ENCODE results near the gene ITGA2B.
"Not testable (repeated sequence)": the region's sequence is repeated elsewhere in the genome, so short reads cannot be mapped to it uniquely, and the experiment has no call there.

Gene ITGA2B

DNA sequence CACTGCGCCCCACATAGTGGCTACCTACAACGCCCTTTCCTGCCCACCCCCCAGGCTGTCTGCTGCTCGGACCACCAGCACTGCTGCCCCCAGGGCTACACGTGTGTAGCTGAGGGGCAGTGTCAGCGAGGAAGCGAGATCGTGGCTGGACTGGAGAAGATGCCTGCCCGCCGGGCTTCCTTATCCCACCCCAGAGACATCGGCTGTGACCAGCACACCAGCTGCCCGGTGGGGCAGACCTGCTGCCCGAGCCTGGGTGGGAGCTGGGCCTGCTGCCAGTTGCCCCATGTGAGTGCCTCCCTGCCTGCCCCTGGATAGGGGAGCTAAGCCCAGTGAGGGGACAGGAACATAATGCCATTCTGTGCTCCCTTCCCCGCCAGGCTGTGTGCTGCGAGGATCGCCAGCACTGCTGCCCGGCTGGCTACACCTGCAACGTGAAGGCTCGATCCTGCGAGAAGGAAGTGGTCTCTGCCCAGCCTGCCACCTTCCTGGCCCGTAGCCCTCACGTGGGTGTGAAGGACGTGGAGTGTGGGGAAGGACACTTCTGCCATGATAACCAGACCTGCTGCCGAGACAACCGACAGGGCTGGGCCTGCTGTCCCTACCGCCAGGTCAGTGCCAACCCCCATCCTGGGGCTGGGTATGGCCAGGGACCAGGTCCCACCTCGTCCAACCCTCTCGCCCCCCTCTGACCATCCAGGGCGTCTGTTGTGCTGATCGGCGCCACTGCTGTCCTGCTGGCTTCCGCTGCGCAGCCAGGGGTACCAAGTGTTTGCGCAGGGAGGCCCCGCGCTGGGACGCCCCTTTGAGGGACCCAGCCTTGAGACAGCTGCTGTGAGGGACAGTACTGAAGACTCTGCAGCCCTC, 37.3 kb downstream of the ITGA2B start:
- peak; percentile 38 for DNase-seq

DNA sequence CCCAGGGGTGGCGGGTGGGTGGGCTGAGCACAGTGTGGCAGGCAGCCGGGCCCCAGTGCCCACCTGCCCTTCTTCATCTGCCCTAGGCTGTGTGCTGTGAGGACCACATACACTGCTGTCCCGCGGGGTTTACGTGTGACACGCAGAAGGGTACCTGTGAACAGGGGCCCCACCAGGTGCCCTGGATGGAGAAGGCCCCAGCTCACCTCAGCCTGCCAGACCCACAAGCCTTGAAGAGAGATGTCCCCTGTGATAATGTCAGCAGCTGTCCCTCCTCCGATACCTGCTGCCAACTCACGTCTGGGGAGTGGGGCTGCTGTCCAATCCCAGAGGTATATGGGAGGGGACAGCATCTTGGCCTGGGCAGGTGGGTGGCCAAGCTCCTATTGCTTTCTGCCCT, 38.0 kb downstream of the ITGA2B start:
- no peak for DNase-seq

GRCh38 chr17:44350733-44351226, 38.7 kb downstream of the ITGA2B start:
- DNase-seq: peak; percentile 65

DNA sequence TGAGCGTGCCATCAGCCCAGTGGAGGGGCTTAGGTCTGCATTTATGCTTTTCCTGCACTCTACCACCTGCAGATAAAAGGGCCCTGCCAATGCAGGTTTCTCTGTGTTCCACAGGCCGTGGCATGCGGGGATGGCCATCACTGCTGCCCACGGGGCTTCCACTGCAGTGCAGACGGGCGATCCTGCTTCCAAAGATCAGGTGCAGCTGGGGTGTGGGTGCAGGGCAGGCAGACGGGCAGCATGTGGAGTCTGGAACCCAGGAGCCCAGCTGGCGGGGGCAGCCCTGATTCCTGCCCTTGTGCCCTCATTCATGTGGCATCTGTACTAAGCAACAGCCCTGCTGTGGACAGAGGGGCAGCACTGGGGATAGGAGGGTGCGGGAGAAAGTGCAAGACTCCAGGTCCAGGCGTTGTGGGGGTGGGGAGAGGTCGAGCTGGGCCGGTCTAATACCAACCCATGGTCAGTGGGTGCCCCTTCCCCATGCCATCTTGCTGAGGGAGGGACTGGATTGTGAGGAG, 39.8 kb downstream of the ITGA2B start:
- no peak for DNase-seq

GRCh38 chr17:44348988-44349364, 40.5 kb downstream of the ITGA2B start:
- no peak for DNase-seq

DNA sequence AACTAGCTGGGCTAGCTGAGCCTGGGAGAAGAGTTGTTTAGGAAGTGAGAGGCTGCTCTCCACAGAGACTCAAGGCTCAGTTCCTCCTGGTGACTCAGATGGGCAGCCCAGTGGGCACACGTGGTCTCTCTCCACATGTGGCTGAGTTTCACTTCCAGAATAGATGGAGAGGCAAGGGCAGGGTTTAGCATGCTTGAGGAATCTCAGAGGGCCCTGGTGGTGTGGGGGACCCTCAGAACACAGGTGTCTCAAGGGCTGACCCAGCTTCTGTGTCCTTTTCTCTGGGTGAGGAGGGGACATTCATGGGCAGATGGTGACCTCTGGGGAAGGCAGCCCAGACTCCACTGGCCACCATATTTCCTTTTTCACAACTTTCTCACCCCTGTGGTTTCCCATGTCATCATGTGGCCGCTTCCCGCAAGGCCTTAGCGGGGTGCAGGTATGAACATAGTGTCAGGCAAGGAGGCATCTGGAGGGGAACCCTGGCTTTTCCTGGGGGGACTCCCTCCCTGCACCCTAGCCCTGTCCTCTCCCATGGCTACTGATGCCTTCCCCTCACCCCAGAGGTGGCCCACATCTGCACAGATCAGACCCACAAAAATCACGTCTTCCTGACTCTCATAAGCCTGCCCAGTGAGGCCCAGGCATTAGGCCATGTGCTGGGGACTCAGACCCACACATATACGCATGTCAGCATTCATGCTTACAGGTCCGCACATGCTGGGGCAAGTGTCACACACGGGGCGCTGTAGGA, 41.0 kb downstream of the ITGA2B start:
- DNase-seq: no peak

- not testable (repeated sequence) for DNase-seq
These were observed 42.0 kb downstream of the ITGA2B start for GRCh38 chr17:44347206-44348055.

GRCh38 chr17:44346064-44346844, 43.2 kb downstream of the ITGA2B start:
- DNase-seq: no peak

DNA sequence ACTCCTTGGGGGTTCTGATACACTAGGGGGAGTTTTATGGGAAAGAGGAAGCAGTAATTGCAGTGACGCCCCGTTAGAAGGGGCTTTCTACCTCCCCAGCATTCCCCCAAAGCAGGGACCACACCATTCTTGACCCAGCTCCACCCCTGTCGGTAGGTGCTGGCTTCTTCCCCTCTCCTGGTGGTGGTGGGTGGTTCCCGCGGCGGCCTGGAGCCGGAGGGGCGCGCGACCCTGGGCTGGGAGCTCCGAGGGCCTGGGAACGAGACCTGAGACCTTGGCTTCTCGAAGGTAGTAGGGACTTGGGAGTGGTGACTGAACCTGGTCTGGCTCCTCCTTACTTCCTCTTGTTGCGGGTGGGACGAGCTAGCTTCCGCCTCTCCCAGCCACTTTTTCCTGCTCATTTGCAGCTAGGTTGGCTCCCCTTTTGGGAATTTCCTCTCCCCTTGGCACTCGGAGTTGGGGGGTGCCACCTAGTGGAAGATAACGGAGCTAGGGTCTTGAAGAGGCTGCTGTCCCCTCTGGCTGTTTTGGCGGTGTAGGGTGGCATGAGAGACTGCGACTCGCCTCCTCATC, 43.9 kb downstream of the ITGA2B start:
- peak; percentile 65 for DNase-seq

GRCh38 chr17:44344939-44345453, 44.5 kb downstream of the ITGA2B start, which contains the start of gene GRN:
Gene GRN, plus strand, starts transcription at chr17:44345302. Its CDS starts 3,863 bp downstream, at chr17:44349165.
- peak; percentile 98 for DNase-seq

DNA sequence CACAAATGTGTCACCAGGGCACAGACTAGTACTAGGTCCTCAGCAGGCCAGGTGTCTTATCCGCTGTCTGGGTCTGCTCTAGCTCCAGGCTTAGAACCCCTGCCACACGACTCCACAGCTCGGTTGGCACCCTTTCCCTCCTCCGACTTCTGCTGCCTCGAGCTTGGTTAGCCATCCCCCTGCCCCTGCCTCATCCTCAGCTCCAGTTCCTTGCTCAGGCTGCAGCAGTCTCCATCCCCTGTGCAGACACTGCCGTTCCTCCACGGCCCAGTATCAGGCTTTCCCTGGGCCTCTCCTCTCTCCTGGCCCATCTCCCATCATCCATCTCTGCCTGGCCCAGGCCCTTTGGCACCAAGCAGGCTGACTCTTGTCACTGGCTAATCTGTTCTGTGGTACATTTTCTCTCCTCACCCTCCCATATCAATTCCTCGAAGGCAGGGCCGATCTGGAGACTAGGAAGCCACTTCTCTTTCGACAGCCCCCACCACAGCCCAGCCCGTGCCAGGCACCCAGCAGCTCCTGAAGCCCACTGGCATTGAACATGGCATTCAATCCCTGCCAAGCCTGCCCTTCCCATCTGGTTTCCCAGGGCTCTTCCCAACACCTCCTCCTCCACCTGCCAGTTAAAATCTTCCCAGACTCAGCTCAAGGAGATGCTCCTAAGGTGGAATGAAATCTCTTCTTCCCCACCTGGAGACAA, 45.8 kb downstream of the ITGA2B start:
- no peak for DNase-seq

GRCh38 chr17:44340553-44340952, 48.9 kb downstream of the ITGA2B start:
- DNase-seq: not testable (repeated sequence)

GRCh38 chr17:44338702-44339101, 50.7 kb downstream of the ITGA2B start:
- peak; percentile 17 for DNase-seq

DNA sequence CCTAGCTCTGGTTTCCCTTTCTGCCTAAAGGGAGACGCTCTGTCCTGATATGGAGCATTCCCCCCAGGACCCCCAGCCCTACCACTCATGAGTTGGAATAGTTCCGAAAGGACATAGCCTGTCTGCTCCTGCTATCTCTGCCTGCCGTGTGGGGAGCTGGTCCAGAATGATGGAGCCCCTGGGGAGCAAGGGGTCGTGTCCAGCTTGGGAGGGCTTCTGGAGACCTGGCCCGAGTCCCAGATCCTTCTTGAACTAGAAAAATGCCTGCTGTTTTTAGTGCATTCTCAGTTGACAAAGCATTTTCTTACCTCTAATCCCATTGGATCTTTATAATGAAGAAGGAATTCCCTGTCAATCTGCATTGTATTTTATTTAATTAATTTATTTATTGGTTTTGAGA, 53.5 kb downstream of the ITGA2B start:
- peak; percentile 30 for DNase-seq

- no peak for DNase-seq
These were observed 53.9 kb downstream of the ITGA2B start for GRCh38 chr17:44335564-44335963.

- no peak for DNase-seq
These were observed 54.7 kb downstream of the ITGA2B start for GRCh38 chr17:44334727-44335126.

GRCh38 chr17:44334315-44334714, 55.1 kb downstream of the ITGA2B start:
- no peak for DNase-seq

- no peak for DNase-seq
These were observed 56.1 kb downstream of the ITGA2B start for GRCh38 chr17:44333371-44333770.

- peak; percentile 67 for DNase-seq
These were observed 58.1 kb downstream of the ITGA2B start for GRCh38 chr17:44331249-44331760.

GRCh38 chr17:44330263-44330662, 59.2 kb downstream of the ITGA2B start:
- not testable (repeated sequence) for DNase-seq

Measured in right hindlimb (tissue), 1 donor.